Hepatocyte (in vitro differentiated cells): ENCODE measurements around the gene OCIAD1. TPM values are rescaled to one million over a fixed set of nuclear protein-coding genes. Genes with fewer than 3 reads are reported as not detected.

Experiments used
- DNase-seq: peaks from one replicate; pipeline ENCODE4 v3.0.0-alpha.2; 2016; ENCODE audit warnings: low spot score
- H2AFZ ChIP-seq: fragments of 200-600 bp; sonication (generic); 2 replicates; pipeline ENCODE4 v1.6.0; 2016; ENCODE audit warnings: antibody characterized with exemption, mild to moderate bottlenecking
- H3K27ac ChIP-seq: fragments of 200-600 bp; sonication (generic); 2 replicates; pipeline ENCODE4 v1.5.1; 2016; ENCODE audit warnings: mild to moderate bottlenecking
- H3K27me3 ChIP-seq: fragments of 200-600 bp; sonication (generic); 2 replicates; pipeline ENCODE4 v1.6.1; 2016
- H3K36me3 ChIP-seq: fragments of 200-600 bp; sonication (generic); replicated peaks from 2 replicates; pipeline ENCODE4 v1.5.1; 2016; ENCODE audit warnings: low read depth; ENCODE audit not compliant: insufficient read depth
- H3K4me1 ChIP-seq: fragments of 200-600 bp; sonication (generic); 2 replicates; pipeline ENCODE4 v1.5.1; 2016; ENCODE audit warnings: mild to moderate bottlenecking, moderate library complexity; ENCODE audit not compliant: insufficient read depth
- H3K4me2 ChIP-seq: fragments of 200-600 bp; sonication (generic); 2 replicates; pipeline ENCODE4 v1.6.0; 2016
- H3K4me3 ChIP-seq: fragments of 200-600 bp; sonication (generic); 2 replicates; pipeline ENCODE4 v1.5.1; 2016; ENCODE audit warnings: mild to moderate bottlenecking
- H3K79me2 ChIP-seq: fragments of 200-600 bp; sonication (generic); 2 replicates; pipeline ENCODE4 v1.6.0; 2017; ENCODE audit warnings: mild to moderate bottlenecking
- H3K9me2 ChIP-seq: fragments of 200-600 bp; sonication (generic); replicated peaks from 2 replicates; pipeline ENCODE4 v1.6.0; 2017; ENCODE audit warnings: mild to moderate bottlenecking; ENCODE audit not compliant: insufficient read depth
- H3K9me3 ChIP-seq: fragments of 200-600 bp; sonication (generic); 2 replicates; pipeline ENCODE4 v1.5.1; 2016; ENCODE audit warnings: low read depth, mild to moderate bottlenecking
- H4K20me1 ChIP-seq: fragments of 200-600 bp; sonication (generic); 2 replicates; pipeline ENCODE4 v1.6.0; 2016; ENCODE audit warnings: mild to moderate bottlenecking; ENCODE audit not compliant: insufficient read depth, poor library complexity, severe bottlenecking
- EZH2 ChIP-seq: fragments of 200-600 bp; sonication (generic); IDR thresholded peaks from 2 replicates; pipeline ENCODE4 v1.6.1; 2016; ENCODE audit warnings: antibody characterized with exemption, mild to moderate bottlenecking, borderline replicate concordance
- EZH2phosphoT487 ChIP-seq: fragments of 200-600 bp; sonication (generic); IDR thresholded peaks from one replicate; pipeline ENCODE4 v1.6.1; 2018; ENCODE audit warnings: antibody characterized with exemption, mild to moderate bottlenecking, low read depth, moderate library complexity; ENCODE audit not compliant: unreplicated experiment, severe bottlenecking
- WGBS: methylation state at CpG from one replicate; pipeline ENCODE4 v1.1.6; 2016; ENCODE audit warnings: low lambda C conversion rate; ENCODE audit errors: missing lambda C conversion rate; 5-methylcytosine and 5-hydroxymethylcytosine counted together
- polyA plus RNA-seq: library from polyadenylated mRNA; unstranded; fragments of >200 nt; fragmentation: Nextera tagmentation; extraction: Ambion mirVana; gene quantifications from 2 replicates; pipeline ENCODE4 v1.2.1, GENCODE V29; 2016
- total RNA-seq: library from RNA; depleted of rRNA; stranded (reverse); fragments of >200 nt; gene quantifications from 2 replicates; pipeline ENCODE4 v1.2.3, GENCODE V29; 2014
- TF ChIP-seq, protein P1 (sequence below): fragments of 200-600 bp; sonication (generic); IDR thresholded peaks from 2 replicates; pipeline ENCODE4 v1.5.1; 2016; ENCODE audit warnings: antibody characterized with exemption, mild to moderate bottlenecking; ENCODE audit not compliant: poor library complexity

The OCIAD1 gene
- total and polyA plus RNA-seq, 2 experiments from 2014 or later, result 201 to 233 TPM

DNA sequence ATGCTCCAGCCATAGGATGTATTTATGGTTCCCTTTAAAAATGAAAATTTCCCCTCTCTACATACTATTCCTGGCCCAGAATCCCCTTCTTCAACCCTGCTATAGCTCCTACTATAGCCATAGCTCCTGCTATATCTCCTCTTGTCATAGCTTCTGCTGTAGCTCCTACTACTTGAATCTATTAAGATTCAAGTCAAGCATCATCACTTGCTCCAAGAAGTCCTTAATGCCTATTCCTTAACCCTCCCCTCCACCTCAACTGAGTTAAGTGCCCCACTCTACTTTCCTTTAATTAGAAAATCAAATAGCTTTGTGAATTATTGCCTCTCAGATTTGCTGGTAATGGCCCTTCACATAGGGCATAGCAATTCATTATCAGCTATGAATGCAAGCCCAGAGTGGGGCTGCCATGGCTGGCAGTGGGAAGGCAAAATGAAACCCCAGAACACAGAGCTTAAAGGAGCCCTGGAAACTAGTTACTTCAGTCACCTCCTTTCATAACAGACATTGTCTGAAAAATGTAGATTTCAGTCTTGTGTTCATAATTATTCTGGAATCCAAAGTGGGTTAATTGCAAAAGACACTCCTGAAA lies 60.2 kb downstream of the OCIAD1 start:
- no peak overlapping the region for H3K27ac ChIP-seq
- H2AFZ ChIP-seq, result no peak overlapping the region
- H3K4me1 ChIP-seq, result no peaks in the 10 kb centered on the region
- H3K9me2 ChIP-seq, result no peaks in the 10 kb centered on the region
- H4K20me1 ChIP-seq, result no peaks in the 10 kb centered on the region
- H3K79me2 ChIP-seq, result no peaks in the 10 kb centered on the region
- H3K36me3 ChIP-seq, result peaks cover 7% of the 10 kb centered on the region
- no peak overlapping the region for H3K4me2 ChIP-seq
- DNase-seq, result no peak
- no peaks in the 10 kb centered on the region for H3K9me3 ChIP-seq
- H3K27me3 ChIP-seq, result no peaks in the 10 kb centered on the region
- TF ChIP-seq EZH2, result no peak
- TF ChIP-seq EZH2phosphoT487, result no peak
- TF ChIP-seq, protein P1, sequence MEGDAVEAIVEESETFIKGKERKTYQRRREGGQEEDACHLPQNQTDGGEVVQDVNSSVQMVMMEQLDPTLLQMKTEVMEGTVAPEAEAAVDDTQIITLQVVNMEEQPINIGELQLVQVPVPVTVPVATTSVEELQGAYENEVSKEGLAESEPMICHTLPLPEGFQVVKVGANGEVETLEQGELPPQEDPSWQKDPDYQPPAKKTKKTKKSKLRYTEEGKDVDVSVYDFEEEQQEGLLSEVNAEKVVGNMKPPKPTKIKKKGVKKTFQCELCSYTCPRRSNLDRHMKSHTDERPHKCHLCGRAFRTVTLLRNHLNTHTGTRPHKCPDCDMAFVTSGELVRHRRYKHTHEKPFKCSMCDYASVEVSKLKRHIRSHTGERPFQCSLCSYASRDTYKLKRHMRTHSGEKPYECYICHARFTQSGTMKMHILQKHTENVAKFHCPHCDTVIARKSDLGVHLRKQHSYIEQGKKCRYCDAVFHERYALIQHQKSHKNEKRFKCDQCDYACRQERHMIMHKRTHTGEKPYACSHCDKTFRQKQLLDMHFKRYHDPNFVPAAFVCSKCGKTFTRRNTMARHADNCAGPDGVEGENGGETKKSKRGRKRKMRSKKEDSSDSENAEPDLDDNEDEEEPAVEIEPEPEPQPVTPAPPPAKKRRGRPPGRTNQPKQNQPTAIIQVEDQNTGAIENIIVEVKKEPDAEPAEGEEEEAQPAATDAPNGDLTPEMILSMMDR, result no peak
- H3K4me3 ChIP-seq, result no peak overlapping the region

DNA sequence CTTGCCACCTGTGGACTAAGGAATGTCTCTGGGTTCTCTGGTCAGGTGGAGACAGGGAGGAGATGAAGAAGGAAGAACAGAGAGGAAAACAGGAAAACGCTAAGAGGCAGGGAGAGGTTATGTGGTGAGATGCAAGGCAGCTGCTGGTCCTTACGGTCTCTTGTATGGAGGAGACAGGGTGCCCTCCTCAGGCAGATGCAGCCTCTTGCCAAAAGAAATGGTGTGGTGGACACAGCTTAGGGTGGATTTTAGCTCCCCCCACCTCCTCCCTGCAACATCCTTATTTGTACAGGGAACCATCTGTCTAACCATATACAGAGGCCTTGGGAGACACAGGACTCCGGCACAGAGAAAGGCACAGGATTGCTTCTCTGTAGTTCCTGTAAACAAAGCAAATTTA lies 66.0 kb downstream of the OCIAD1 start:
- Histone ChIP-seq H3K36me3 (peaks cover 6% of the 10 kb centered on the region), H3K27me3 (no peaks in the 10 kb centered on the region), H3K9me2 (no peaks in the 10 kb centered on the region), H3K27ac (no peak overlapping the region), H3K9me3 (no peaks in the 10 kb centered on the region), H3K4me2 (no peak overlapping the region), H4K20me1 (no peaks in the 10 kb centered on the region), H3K4me1 (no peaks in the 10 kb centered on the region), H3K4me3 (no peak overlapping the region), H2AFZ (no peak overlapping the region), H3K79me2 (no peaks in the 10 kb centered on the region)
- WGBS, result 87% methylated on average over 3 of the region's 3 CpGs
- no peak for DNase-seq
- TF ChIP-seq EZH2 (no peak), EZH2phosphoT487 (no peak)
- TF ChIP-seq, protein P1, result no peak

DNA sequence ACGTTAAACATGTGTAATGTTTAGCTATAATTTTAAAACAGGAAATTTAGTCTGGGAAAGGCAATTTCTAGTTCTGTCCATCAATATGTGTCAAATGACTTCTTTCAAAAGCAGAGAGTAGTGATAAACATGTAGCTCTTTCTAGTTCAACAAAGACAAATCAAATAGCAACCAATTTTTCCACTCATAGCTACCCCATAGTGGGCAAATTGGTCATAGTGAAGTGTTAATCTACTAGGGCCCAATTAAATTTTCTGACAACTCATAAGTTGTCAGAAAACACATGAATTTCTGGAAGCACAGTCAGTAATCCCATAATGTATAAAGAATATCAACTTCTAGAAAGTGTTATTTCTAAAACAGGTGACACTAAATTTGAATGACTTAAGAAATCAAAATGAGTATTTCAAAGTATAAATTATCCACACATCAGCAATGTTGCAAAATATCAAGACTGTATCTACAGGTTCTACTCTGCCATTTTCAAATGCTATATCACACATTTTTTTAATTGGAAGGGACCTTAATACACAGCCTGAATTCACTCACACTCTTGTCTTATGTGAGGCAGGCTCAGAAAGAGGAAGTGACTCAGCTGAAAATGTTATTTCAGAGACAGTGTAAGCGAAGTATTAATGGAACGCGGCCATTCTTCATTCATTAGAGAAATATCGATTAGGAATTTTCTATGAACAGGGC lies 68.0 kb downstream of the OCIAD1 start:
- TF ChIP-seq EZH2 (no peak), EZH2phosphoT487 (no peak)
- TF ChIP-seq, protein P1, result no peak
- Histone ChIP-seq H3K4me2 (no peak overlapping the region), H3K4me1 (no peaks in the 10 kb centered on the region), H3K9me3 (no peaks in the 10 kb centered on the region), H3K9me2 (no peaks in the 10 kb centered on the region), H3K4me3 (no peak overlapping the region), H4K20me1 (no peaks in the 10 kb centered on the region), H3K79me2 (no peaks in the 10 kb centered on the region), H3K36me3 (no peaks in the 10 kb centered on the region), H3K27me3 (no peaks in the 10 kb centered on the region), H2AFZ (no peak overlapping the region), H3K27ac (no peak overlapping the region)
- 100% methylated on average over 5 of the region's 5 CpGs for WGBS
- DNase-seq, result no peak
